AG09319 (cell line): ENCODE measurements around the gene RBBP8NL.

Source experiments
- DNase-seq: peaks from one replicate; pipeline ENCODE4 v3.0.0-alpha.2; 2010; ENCODE audit warnings: low read depth; ENCODE audit errors: extremely low read depth
- TF ChIP-seq, protein P1 (sequence below): IDR thresholded peaks from 2 replicates; pipeline ENCODE4 v1.5.1; 2011; ENCODE audit warnings: low read depth, mild to moderate bottlenecking, inconsistent platforms, low read length, moderate library complexity

The RBBP8NL gene

GRCh38 chr20:62460678-62461077 is 33.3 kb upstream of the RBBP8NL start:
- no peak for DNase-seq
- TF ChIP-seq, protein P1, sequence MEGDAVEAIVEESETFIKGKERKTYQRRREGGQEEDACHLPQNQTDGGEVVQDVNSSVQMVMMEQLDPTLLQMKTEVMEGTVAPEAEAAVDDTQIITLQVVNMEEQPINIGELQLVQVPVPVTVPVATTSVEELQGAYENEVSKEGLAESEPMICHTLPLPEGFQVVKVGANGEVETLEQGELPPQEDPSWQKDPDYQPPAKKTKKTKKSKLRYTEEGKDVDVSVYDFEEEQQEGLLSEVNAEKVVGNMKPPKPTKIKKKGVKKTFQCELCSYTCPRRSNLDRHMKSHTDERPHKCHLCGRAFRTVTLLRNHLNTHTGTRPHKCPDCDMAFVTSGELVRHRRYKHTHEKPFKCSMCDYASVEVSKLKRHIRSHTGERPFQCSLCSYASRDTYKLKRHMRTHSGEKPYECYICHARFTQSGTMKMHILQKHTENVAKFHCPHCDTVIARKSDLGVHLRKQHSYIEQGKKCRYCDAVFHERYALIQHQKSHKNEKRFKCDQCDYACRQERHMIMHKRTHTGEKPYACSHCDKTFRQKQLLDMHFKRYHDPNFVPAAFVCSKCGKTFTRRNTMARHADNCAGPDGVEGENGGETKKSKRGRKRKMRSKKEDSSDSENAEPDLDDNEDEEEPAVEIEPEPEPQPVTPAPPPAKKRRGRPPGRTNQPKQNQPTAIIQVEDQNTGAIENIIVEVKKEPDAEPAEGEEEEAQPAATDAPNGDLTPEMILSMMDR = no peak

DNA sequence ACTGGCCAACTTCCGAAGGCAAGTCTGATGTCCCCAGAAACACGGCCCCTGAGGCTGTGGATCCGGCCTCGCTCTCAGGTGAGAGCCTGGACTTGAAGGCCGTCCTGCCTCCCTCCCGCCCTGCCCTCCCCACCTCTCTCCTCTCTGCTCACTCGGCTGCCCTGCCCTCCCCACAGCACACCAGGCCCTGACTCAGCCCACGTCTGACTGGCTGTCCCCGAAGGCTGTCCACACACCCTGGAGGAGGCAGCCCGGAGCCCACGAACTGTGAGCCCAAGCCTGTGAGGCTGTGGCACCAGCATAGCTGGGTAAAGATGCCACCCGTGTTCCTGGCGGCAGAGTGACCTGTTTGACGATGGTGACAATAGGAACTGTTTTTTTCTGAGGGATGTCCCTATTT is 32.1 kb upstream of the RBBP8NL start:
- DNase-seq = no peak
- TF ChIP-seq, protein P1 = no peak

- no peak for DNase-seq
Measured at GRCh38 chr20:62458275-62459251, 31.2 kb upstream of the RBBP8NL start.

DNA sequence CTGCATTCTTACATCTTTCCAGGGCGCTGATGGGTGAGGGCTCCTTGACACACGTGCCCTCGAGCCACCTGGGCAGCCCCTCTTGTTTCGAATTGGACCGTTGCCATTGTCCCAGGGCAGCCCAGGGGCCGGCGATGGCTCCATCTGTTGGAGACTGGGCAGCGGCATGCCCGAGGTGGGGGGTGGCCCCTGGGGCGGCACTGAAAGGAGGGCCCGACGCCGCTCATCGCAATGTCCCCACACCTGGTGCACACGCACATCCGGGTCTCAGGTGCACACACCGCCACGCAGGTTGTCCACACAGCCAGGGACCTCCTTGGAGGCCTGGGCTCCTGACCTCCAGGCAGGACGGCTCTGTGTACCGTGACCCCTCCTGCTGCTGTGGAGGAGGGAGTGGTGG is 30.5 kb upstream of the RBBP8NL start:
- no peak for DNase-seq
- TF ChIP-seq, protein P1 = no peak

More at GRCh38 chr20:62458275-62459251, 31.2 kb upstream of the RBBP8NL start:
- TF ChIP-seq, protein P1 = no peak

GRCh38 chr20:62457098-62457497 is 29.8 kb upstream of the RBBP8NL start:
- TF ChIP-seq, protein P1 = no peak
- no peak for DNase-seq

- TF ChIP-seq, protein P1 = no peak
- no peak for DNase-seq
Measured at GRCh38 chr20:62455929-62456328, 28.6 kb upstream of the RBBP8NL start.

DNA sequence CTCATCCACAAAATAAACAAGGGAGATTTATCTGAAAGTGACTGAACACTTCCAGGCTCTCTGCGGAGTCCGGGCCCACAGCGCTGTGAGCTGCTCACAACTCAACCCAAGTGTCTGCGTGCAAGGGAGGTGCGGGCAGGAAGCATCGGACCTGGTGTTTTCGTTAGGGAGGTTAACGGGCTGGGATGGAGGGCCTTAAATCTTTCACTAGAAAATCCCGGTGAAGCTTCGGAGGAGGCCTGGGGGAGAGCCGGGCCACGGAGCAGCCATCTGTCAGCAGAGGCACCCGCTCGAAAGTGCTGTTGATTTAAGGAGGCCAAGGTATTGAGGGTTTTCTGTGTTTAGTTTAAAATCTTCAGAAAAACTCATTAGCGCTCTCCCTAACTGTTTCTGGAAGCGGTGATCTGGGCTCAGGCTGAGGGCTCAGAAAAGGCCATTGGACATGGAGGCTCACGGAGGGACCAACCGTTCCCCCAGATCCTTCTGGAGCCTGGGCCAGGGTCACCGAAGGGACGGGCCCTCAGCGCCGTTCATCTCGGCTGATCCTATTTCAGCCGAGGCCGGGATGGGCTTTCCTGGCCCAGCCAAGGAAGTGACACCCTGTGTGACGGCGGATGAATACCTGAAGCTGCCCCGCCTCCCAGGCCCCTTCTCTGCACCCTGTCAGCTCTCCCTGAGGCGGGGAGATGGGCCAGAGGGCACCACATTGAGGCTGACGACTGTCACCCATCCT is 27.7 kb upstream of the RBBP8NL start:
- TF ChIP-seq, protein P1 = no peak
- no peak for DNase-seq
